H1 (cell line): ENCODE results near the gene PRICKLE2. TPM values are rescaled to one million over a fixed set of nuclear protein-coding genes. Genes with fewer than 3 reads are reported as not detected.

Experiments
- BACH1 ChIP-seq: IDR thresholded peaks from 2 replicates; pipeline ENCODE4 v1.6.1; 2012; ENCODE audit warnings: low read length, improper control_type of control experiment
- GABPA ChIP-seq: IDR thresholded peaks from 2 replicates; pipeline ENCODE4 v1.6.1; 2011; ENCODE audit warnings: mild to moderate bottlenecking, low read length, moderate library complexity, borderline replicate concordance; ENCODE audit not compliant: insufficient read depth
- SAP30 ChIP-seq: fragments of 300-600 bp; sonication (generic); IDR thresholded peaks from 2 replicates; pipeline ENCODE4 v1.7.1; 2012; ENCODE audit warnings: low read length, moderate library complexity, mild to moderate bottlenecking, inconsistent platforms; ENCODE audit not compliant: insufficient read depth, insufficient replicate concordance
- SRF ChIP-seq: IDR thresholded peaks from 2 replicates; pipeline ENCODE4 v1.6.1; 2011; ENCODE audit warnings: mild to moderate bottlenecking, low read depth, low read length, moderate library complexity
- polyA plus RNA-seq, 7 experiments: library from polyadenylated mRNA; depleted of rRNA in 3 of 7; stranded (reverse) in 5 of 7; unstranded in 2 of 7; fragments of >200 nt in 5 of 7; fragments of 200-250 nt in 2 of 7; gene quantifications; 1 replicate in 5 of 7; 2 replicates in 1 of 7; 4 replicates in 1 of 7; pipeline versions ENCODE4 v1.2.1 to v1.2.3, GENCODE V29; 2011 to 2013; ENCODE audit warnings: missing spikeins in 2 of 7, mixed read lengths in 2 of 7
- total RNA-seq: library from RNA; stranded (reverse); fragmentation: NEBNext Ultra II Directional; extraction: Animal tissue kit (Norgen Biotek cat#: 25700); gene quantifications from 2 replicates; pipeline ENCODE4 v1.2.1, GENCODE V29; 2021

The PRICKLE2 gene
- total and polyA plus RNA-seq, 2 of the 8 experiments (the other 6 are each of a cell fraction or from before 2014, with no cell fraction given) = 2.9 to 8.0 TPM

DNA sequence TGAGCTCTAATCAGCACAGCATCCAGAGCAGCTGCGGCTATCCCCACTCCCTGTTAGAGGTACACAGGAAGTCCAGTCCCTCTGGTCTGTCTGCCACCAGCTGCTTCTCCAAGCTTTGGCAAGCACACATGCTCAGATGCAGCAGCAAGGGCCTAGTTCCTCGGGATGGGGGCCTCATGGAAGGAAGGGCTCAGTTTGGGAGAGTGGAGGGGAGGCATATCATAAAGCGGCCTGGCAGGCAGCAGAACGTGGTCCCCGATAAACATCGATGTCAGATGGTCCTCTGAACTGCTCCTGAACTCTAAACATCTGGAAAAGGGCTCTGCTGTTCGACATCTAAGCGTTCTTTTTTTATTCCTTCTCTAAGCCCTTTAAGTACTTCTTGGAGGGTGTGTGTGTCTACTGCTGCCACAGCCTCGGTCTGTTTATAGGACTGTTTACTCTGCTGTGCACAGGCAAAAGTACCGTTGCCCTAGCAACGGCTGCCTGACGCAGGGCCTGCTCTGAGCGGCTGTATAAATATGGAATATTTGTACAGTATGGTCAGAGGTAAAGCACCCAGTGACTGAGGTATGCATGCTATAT, 74.6 kb downstream of the PRICKLE2 start (continued):
- TF ChIP-seq GABPA = no peak
- TF ChIP-seq SRF = no peak
- no peak for TF ChIP-seq BACH1
- no peak for TF ChIP-seq SAP30
